HG02981 (cell line): ENCODE results near the gene TEX19.
A peak's percentile ranks its signal among the peaks of the same experiment; 100 is the strongest.

Source experiments
- ATAC-seq: cut with Tn5 transposase; IDR thresholded peaks from one replicate; pipeline ENCODE4 v1.9.1; 2021; ENCODE audit warnings: mild to moderate bottlenecking, moderate library complexity; ENCODE audit not compliant: unreplicated experiment

TEX19 gene

GRCh38 chr17:82388223-82388921, 29.3 kb downstream of the TEX19 start:
- ATAC-seq, result no peak

- no peak for ATAC-seq
Observed at GRCh38 chr17:82388922-82389283, 29.9 kb downstream of the TEX19 start.

- ATAC-seq, result no peak
Observed at GRCh38 chr17:82389379-82389778, 30.3 kb downstream of the TEX19 start.

GRCh38 chr17:82390015-82390859, 31.2 kb downstream of the TEX19 start:
- ATAC-seq, result no peak

- no peak for ATAC-seq
Observed at GRCh38 chr17:82390860-82391435, 31.9 kb downstream of the TEX19 start.

GRCh38 chr17:82391496-82392066, 32.5 kb downstream of the TEX19 start:
- ATAC-seq, result no peak

- ATAC-seq, result no peak
Observed at GRCh38 chr17:82392209-82392920, 33.3 kb downstream of the TEX19 start.

- no peak for ATAC-seq
Observed at GRCh38 chr17:82392941-82393340, 33.9 kb downstream of the TEX19 start.

- no peak for ATAC-seq
Observed at GRCh38 chr17:82394278-82394677, 35.2 kb downstream of the TEX19 start.

- no peak for ATAC-seq
Observed at GRCh38 chr17:82396601-82397435, 37.8 kb downstream of the TEX19 start.

GRCh38 chr17:82397449-82398335, 38.6 kb downstream of the TEX19 start:
- no peak for ATAC-seq

GRCh38 chr17:82399041-82399441, 40.0 kb downstream of the TEX19 start:
- no peak for ATAC-seq

GRCh38 chr17:82399601-82400101, 40.6 kb downstream of the TEX19 start:
- ATAC-seq, result no peak

GRCh38 chr17:82400206-82400605, 41.2 kb downstream of the TEX19 start:
- ATAC-seq, result no peak

- ATAC-seq, result no peak
Observed at GRCh38 chr17:82400830-82401229, 41.8 kb downstream of the TEX19 start.

- ATAC-seq, result peak; percentile 68
Observed at GRCh38 chr17:82402865-82403264, 43.8 kb downstream of the TEX19 start.

GRCh38 chr17:82403662-82404660, 44.9 kb downstream of the TEX19 start:
- ATAC-seq, result no peak

- no peak for ATAC-seq
Observed at GRCh38 chr17:82405051-82405450, 46.0 kb downstream of the TEX19 start.
